Activated CD4-positive, alpha-beta T cell treated with anti-CD3 and anti-CD28 coated beads, Interleukin-2, amount 50 U/mL, for 48 hours (primary cell): ENCODE results near the gene PHYHD1.
A peak's percentile ranks its signal among the peaks of the same experiment; 100 is the strongest.

Experiments
- DNase-seq, 2 experiments: peaks; one replicate each; pipeline ENCODE4 v3.0.0-alpha.2; 2020

PHYHD1 gene

GRCh38 chr9:128920381-128921058 lies at the start of gene PHYHD1:
TSS of gene PHYHD1 (plus strand) at chr9:128920982. CDS start at chr9:128922324, 1,342 bp downstream.
- no peak for DNase-seq

DNA sequence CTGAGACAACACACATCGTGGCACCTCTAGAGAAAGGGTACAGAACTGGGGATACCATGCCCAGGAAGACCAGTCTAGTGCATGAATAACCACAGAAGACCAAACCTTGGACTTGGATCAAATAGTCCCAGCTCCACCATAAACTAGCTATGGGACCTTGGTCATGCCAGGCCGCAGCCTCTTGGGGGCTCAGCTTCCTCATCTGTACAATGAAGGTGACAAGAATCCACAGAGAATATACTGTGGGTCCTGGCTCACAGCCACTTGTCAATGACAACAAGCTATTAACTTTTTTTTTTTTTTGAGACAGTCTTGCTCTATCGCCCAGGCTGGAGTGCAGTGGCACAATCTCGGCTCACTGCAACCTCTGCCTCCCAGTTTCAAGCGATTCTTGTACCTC lies 42.9 kb upstream of the PHYHD1 start:
- no peak for DNase-seq

- peak; percentile 99 for DNase-seq
Measured at GRCh38 chr9:128881884-128882676, 38.7 kb upstream of the PHYHD1 start, which contains the start of the genes KYAT1 and LRRC8A. TSS of gene KYAT1 (minus strand) at chr9:128881950. CDS start at chr9:128845405, 36,545 bp downstream. TSS of gene LRRC8A (plus strand) at chr9:128882133. CDS start at chr9:128907165, 25,032 bp downstream.

GRCh38 chr9:128882677-128883603 lies 37.8 kb upstream of the PHYHD1 start:
- DNase-seq = peak in 1 of 2 experiments; percentile 33

GRCh38 chr9:128884164-128884563 lies 36.6 kb upstream of the PHYHD1 start:
- DNase-seq = no peak

DNA sequence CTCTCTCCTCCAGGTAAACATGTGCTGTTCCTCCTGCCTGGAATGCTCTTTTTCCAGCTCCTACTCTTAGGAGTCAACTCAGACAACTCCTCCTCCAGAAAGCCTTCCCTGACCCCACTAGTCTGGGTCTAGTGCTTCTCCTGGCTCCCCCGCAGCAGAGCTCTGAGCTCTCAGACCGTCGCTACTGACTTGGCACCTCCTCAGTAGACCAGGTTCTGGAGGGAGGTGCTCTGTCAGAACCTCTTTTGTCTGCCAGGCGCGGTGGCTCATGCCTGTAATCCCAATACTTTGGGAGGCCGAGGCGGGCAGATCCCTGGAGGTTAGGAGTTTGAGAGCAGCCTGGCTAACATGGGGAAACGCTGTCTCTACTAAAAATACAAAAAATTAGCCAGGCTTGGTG lies 35.4 kb upstream of the PHYHD1 start:
- DNase-seq = no peak

GRCh38 chr9:128885798-128886197 lies 35.0 kb upstream of the PHYHD1 start:
- no peak for DNase-seq

DNA sequence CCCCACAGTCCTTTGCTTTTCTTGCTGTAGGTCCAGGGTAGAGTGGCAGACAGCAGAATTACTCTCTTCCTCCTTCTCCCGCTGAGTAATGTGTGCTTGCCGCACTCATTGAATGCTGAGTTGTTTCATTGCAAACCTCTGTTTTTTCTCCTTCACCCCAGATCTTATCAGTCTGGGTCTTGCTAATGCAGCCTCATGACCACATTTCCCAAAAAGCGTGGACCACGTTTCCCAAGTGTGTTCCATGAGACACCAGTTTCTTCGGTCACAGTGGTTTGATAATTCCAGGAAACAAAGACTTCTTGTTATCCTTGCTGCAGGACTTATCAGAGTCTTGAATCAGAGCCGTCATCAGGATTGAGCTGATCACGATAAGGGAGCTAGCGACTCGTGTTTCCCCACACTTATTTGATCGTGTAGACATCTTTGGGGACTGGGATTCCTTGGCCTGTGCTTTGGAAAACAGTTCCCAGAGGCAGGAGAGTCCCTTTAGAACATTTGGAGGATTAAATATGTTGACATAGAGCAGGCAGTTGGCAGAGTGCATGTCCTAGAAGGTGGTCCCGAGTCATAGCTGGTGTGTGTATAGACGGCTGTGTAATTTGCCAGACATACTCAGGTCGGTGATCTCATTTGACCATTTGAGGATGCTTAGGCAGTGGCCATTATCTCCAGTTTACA lies 34.4 kb upstream of the PHYHD1 start:
- no peak for DNase-seq

- DNase-seq = no peak
Measured at GRCh38 chr9:128887049-128887448, 33.7 kb upstream of the PHYHD1 start.

- DNase-seq = no peak
Measured at GRCh38 chr9:128887914-128888350, 32.9 kb upstream of the PHYHD1 start.

DNA sequence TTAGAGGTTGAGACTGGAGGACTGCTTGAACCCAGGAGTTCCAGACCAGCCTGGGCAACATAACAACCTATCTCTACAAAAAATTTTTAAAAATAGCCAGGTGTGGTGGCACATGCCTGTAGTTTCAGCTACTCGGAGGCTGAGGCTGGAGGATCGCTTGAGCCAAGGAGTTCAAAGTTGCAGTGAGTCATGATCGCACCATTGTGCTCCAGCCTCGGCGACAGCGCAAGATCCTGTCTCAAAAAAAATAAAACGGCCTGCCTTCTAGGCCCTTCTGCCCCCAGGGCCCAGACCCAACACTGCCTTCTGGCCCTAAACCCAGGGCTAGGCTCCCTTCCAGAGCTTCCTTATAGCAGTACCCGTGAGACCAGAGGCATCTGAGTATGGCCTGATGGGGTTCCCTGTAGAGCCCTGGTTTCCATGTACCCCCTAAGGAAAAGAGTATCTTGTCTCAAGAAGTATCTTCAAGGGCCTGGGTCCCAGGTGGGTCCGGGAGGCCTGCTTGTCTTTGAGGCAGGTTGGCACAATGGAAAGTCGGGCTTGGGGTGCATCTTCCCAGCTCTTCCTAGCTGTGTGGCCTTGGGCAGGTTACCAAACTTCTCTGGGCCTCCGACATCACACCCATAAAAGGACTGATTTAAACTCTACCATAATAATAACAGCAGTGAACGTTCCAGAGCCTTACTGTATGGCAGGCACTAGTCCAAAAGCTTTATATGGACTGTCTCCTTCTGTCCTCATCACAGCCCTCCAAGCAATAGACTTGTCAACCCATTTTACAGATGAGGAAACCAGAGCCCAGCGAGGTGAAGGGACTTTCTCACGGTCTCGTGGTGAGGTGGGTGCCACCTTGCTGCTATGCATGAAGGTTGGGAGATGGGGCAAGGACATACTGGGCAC lies 29.2 kb upstream of the PHYHD1 start:
- no peak for DNase-seq

GRCh38 chr9:128892221-128892921 lies 28.4 kb upstream of the PHYHD1 start:
- no peak for DNase-seq

DNA sequence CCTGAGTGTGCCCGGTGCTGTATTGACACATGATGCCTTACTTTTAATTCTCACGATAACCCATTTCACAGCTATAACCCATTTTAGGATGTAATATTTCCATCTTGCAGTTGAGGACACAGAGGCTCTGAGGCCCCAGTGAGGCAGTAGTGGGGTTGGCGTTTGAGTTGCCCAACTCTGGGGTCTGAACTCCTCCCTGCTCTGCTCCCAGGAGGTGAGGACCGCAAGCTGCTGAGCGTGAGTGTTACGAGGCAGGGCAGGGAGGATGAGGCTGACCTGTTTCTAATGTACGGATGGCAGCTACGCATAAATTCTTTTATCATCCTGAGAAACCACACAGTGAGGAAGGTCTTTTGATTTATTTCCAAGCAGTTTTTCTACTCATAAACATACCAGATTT lies 27.4 kb upstream of the PHYHD1 start:
- DNase-seq = no peak

GRCh38 chr9:128894764-128895163 lies 26.0 kb upstream of the PHYHD1 start:
- no peak for DNase-seq

GRCh38 chr9:128895556-128895955 lies 25.2 kb upstream of the PHYHD1 start:
- DNase-seq = no peak

GRCh38 chr9:128898382-128898781 lies 22.4 kb upstream of the PHYHD1 start:
- no peak for DNase-seq

GRCh38 chr9:128898845-128899565 lies 21.8 kb upstream of the PHYHD1 start:
- DNase-seq = no peak

- DNase-seq = peak in 1 of 2 experiments; percentile 46
Measured at GRCh38 chr9:128899566-128900322, 21.0 kb upstream of the PHYHD1 start.

DNA sequence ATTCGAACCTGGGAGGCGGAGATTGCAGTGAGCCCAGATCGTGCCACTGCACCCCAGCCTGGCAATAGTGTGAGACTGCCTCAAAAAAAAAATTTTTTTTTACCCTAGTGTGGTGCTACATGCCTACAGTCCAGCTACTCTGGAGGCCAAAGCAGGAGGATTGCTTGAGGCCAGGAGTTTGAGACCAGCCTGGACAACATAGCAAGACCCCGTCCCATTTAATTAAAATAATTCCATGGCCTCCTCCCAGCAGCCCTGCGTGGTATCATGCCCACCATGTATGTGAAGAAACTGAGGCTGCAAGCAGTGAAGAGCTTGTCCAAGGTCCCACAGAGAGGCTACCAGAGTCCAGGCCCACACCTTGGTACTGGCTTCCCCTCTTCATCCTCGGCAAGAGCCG lies 19.4 kb upstream of the PHYHD1 start:
- DNase-seq = no peak
